Heart right ventricle (tissue), 16 donors: ENCODE results near the gene KIF3A. TPM values are rescaled to one million over a fixed set of nuclear protein-coding genes. Genes with fewer than 3 reads are reported as not detected.
A peak's percentile ranks its signal among the peaks of the same experiment; 100 is the strongest.

Source experiments
- ATAC-seq, 8 donors: fragments of 200-7000 bp; cut with Tn5 transposase; one replicate each; pipeline ENCODE4 v1.9.1; 2020; ENCODE audit warnings: mild to moderate bottlenecking in 8 of 8, moderate library complexity in 8 of 8, moderate number of reproducible peaks in 1 of 8
- DNase-seq, 2 donors: peaks; one replicate each; pipeline ENCODE4 v3.0.0-alpha.2; 2020
- H3K27ac ChIP-seq, 10 donors: fragments of 200-600 bp; sonication (generic) in 2 of 10; one replicate each; pipeline versions ENCODE4 v1.5.0 to v1.8.0; 2020 to 2022; ENCODE audit warnings: mild to moderate bottlenecking in 3 of 10
- H3K27me3 ChIP-seq, 7 donors: fragments of 200-600 bp; one replicate each; pipeline ENCODE4 v1.8.0; 2021 to 2022; ENCODE audit warnings: mild to moderate bottlenecking in 2 of 7
- H3K36me3 ChIP-seq, 9 donors: fragments of 200-600 bp; sonication (generic) in 1 of 9; one replicate each; pipeline versions ENCODE4 v1.5.0 to v1.8.0; 2020 to 2022; ENCODE audit warnings: mild to moderate bottlenecking in 2 of 9
- H3K4me1 ChIP-seq, 9 donors: fragments of 200-600 bp; sonication (generic) in 1 of 9; one replicate each; pipeline versions ENCODE4 v1.5.0 to v1.8.0; 2020 to 2022; ENCODE audit warnings: mild to moderate bottlenecking in 4 of 9
- H3K4me3 ChIP-seq, 10 donors: fragments of 200-600 bp; sonication (generic) in 2 of 10; one replicate each; pipeline versions ENCODE4 v1.5.0 to v1.8.0; 2020 to 2022; ENCODE audit warnings: mild to moderate bottlenecking in 7 of 10, moderate library complexity in 2 of 10
- H3K9me3 ChIP-seq, 11 donors: fragments of 200-600 bp in 10 of 11; sonication (generic) in 2 of 11; one replicate each; pipeline versions ENCODE4 v1.5.0 to v1.8.0; 2013 to 2022; ENCODE audit warnings: mild to moderate bottlenecking in 2 of 11, control low read depth in 1 of 11, moderate library complexity in 1 of 11
- WGBS, 2 donors: extraction: QIAGEN DNeasy Blood & Tissue Kit; methylation state at CpG; one replicate each; pipeline ENCODE4 v1.1.7; 2013; ENCODE audit warnings: inconsistent platforms in 1 of 2; 5-methylcytosine and 5-hydroxymethylcytosine counted together
- intact Hi-C, 10 donors: fragments of 100-400 bp; cut with DNase I; formaldehyde crosslinking; loops; one replicate each; pipeline versions ENCODE4 v1.11.1 to v1.14.2; 2022
- long read RNA-seq, 3 donors: library from polyadenylated mRNA; unstranded; transcript quantifications; one replicate each; pipeline ENCODE4 v2.0.0, GENCODE V29; 2020 to 2021
- polyA plus RNA-seq, 2 donors: library from polyadenylated mRNA; stranded (reverse); fragments of 200-250 nt; gene quantifications; one replicate each; pipeline ENCODE4 v1.2.3, GENCODE V29; 2013
- total RNA-seq, 10 donors: library from RNA; stranded (reverse); fragmentation: NEBNext Ultra II Directional in 3 of 10; extraction: Animal tissue kit (Norgen Biotek cat#: 25700) in 3 of 10; gene quantifications; one replicate each; pipeline versions ENCODE4 v1.2.1 to v1.2.4, GENCODE V29; 2021 to 2023
- TF ChIP-seq, protein P1 (sequence below), 9 donors: fragments of 200-600 bp; sonication (generic) in 2 of 9; IDR thresholded peaks; one replicate each; pipeline versions ENCODE4 v1.5.0 to v1.8.0; 2021 to 2022; ENCODE audit warnings: antibody characterized with exemption in 9 of 9, mild to moderate bottlenecking in 5 of 9, moderate library complexity in 1 of 9
- donor health status: Arrhythmogenic right ventricular cardiomyopathy.
- donor health status: ischemic (EF 13 %, LVEDD 7.1; RV severe dilation, severe dysfunction).
- donor health status: healthy with polysubstance abuse.
- donor health status: DM: no; HTN: yes; CAD: no.
- donor health status: DM: no; HTN: no; CAD: no.
- donor health status: ischemic (EF 25% LVEDD 6.9; RV normal size, moderate dysfunction).
- donor health status: ischemic (EF 25% LVEDD 5.7; RV mildly dilated, moderate dysfunction).
- donor health status: healthy.
- donor health status: DM: yes; HTN: yes; CAD: no.
- donor health status: Ischemic cardiomyopathy.
- donor health status: ischemic (EF 35%, LVEDD 5.7; RV mildly dilated, moderate dysfunction).
- donor health status: nonischemic (EF 11% LVEDD 7.7; RV severe dilation, severe dysfunction).
- donor health status: DM: yes; HTN: yes; CAD: no.
- donor health status: PGD.
- donor health status: ischemic (EF 29% LVEDD 5.4; RV normal size, mild dysfunction).
- donor health status: nonischemic (EF 23%, LVEDD 6.1; RV moderate dilation, normal function).

KIF3A gene
- total RNA-seq: 10 to 100 TPM; 10.1 to 18.6 (median 13.1) TPM
- polyA plus RNA-seq: 10 to 100 TPM in 1 of 2 donors, 1 to 10 TPM in 1; 2.2 to 10.0 TPM
- long read RNA-seq, donor 1, partial matches to known transcripts: 1 of 5 reads
- long read RNA-seq, donor 1, other reads (novel, unspliced or antisense): 4 of 5 reads
- long read RNA-seq, donor 2, partial matches to known transcripts: 4 of 7 reads
- long read RNA-seq, donor 2, other reads (novel, unspliced or antisense): 3 of 7 reads
- long read RNA-seq, donor 3, partial matches to known transcripts: 17 of 24 reads
- long read RNA-seq, donor 3, other reads (novel, unspliced or antisense): 7 of 24 reads

DNA sequence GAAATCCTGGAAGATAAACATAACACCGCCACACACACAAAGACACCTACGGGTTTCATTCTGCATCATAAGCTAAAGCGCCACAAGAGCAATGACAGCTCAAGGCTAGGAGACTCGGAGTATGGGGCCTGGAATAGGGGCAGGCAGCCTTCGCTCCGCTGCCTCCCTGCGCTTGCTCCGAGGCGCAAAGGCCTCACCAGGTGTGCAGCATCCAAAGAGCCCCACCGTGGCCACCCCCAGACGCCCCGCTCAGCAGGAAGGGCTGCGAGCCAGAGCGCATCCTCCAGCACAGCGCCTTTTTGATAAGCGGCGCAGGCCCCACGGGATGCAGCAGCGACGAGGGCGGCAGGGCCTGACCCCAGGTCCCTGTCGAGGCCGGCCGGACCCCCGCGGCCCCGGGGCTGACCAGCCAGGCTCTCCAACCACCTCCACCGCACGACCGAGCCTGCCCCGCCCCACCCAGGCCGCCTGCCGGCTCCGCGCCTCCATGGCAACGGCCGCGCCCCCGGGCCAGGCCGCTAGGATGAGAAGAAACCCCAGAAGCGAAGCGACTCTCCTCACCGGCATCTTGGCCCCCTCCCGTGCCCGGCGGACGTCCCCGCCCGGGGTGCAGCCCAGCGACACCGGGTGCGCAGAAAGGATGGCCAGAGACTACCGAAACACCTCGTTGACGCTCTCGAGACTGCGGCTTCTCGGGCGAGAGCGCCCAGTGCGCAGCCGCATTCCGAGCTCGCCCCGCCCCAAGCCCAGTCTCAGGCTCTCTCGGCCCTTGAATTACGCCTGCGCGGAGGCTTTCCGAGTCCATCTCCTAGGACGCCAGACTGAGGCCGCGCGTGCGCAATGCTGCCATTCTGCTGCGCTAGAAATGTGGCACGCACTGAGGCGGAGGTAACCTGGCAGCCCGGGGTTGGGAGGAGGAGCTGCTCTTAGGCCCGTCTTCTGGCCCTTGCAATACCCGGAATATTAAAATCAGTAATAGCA is at the start of gene KIF3A:
Gene KIF3A (minus strand): TSS at position 694 of the 981 bp plus-strand sequence. CDS start 127 bp downstream, at position 567.
- H3K27me3 ChIP-seq: peaks cover 0 to 11% (median 0%) of the 10 kb centered on the region in 7 donors
- DNase-seq: peak; percentile 95 to 99
- TF ChIP-seq, protein P1, sequence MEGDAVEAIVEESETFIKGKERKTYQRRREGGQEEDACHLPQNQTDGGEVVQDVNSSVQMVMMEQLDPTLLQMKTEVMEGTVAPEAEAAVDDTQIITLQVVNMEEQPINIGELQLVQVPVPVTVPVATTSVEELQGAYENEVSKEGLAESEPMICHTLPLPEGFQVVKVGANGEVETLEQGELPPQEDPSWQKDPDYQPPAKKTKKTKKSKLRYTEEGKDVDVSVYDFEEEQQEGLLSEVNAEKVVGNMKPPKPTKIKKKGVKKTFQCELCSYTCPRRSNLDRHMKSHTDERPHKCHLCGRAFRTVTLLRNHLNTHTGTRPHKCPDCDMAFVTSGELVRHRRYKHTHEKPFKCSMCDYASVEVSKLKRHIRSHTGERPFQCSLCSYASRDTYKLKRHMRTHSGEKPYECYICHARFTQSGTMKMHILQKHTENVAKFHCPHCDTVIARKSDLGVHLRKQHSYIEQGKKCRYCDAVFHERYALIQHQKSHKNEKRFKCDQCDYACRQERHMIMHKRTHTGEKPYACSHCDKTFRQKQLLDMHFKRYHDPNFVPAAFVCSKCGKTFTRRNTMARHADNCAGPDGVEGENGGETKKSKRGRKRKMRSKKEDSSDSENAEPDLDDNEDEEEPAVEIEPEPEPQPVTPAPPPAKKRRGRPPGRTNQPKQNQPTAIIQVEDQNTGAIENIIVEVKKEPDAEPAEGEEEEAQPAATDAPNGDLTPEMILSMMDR (IDR thresholded peaks at IDR 0.05): peak in 2 of 9 donors; percentile 26 to 35
- H3K27ac ChIP-seq: peak within 1 kb of the TSS in 9 of 10 donors; percentile 50 to 82 (median 72)
- peaks cover 0 to 21% (median 0%) of the 10 kb centered on the region in 9 donors for H3K36me3 ChIP-seq
- H3K9me3 ChIP-seq: no peaks in the 10 kb centered on the region
- WGBS, 2 donors: 1% methylated on average over 81 of the region's 81 CpGs
- peak; percentile 99 to 100 (median 100) for ATAC-seq
- peaks cover 0 to 21% (median 17%) of the 10 kb centered on the region in 9 donors for H3K4me1 ChIP-seq
- intact Hi-C loops: loop anchor here in 3 of 10 donors (5.0 kb wide), 3 partner anchors 35 to 85 kb away; partner anchors contain the start of gene SEPTIN8 (in 1 of the 3)
- H3K4me3 ChIP-seq: peak within 1 kb of the TSS; percentile 63 to 99 (median 84)

DNA sequence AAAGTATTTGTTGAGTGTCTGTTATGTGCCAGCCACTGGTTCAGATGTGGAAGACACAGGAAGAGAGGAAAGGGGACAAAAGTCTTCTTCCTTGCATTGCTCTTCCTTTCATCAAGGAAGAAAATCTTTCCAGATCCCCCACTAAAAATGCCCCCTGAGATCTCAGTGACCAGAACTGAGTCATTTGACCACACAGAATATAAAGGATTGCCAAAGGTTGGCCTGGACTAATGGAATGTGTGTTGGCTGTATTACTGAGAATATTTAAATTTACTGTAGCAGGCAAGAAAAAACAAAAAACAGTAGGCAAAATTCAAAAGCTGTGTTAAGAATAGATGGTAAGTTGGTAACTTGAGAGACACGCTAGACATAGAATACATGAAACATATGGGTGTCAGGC is 49.7 kb upstream of the KIF3A start:
- DNase-seq: no peak
- intact Hi-C loops: no loop called here
- H3K27ac ChIP-seq: no peak overlapping the region
- no peaks in the 10 kb centered on the region for H3K9me3 ChIP-seq
- ATAC-seq: no peak
- peaks cover 0 to 12% (median 0%) of the 10 kb centered on the region in 9 donors for H3K4me1 ChIP-seq
- 94 to 96% methylated on average over 1 of the region's 1 CpG for WGBS, 2 donors
- H3K4me3 ChIP-seq: no peak overlapping the region
- TF ChIP-seq, protein P1 (IDR thresholded peaks at IDR 0.05): no peak
- no peaks in the 10 kb centered on the region for H3K27me3 ChIP-seq
- H3K36me3 ChIP-seq: no peaks in the 10 kb centered on the region

GRCh38 chr5:132785864-132786263 is 48.5 kb upstream of the KIF3A start:
- TF ChIP-seq, protein P1 (IDR thresholded peaks at IDR 0.05): no peak
- Histone ChIP-seq H3K27ac (no peak overlapping the region), H3K27me3 (no peaks in the 10 kb centered on the region), H3K4me3 (no peak overlapping the region), H3K4me1 (peaks cover 0 to 18% (median 0%) of the 10 kb centered on the region in 9 donors), H3K36me3 (no peaks in the 10 kb centered on the region), H3K9me3 (no peaks in the 10 kb centered on the region)
- DNase-seq: no peak
- 95 to 96% methylated on average over 4 of the region's 4 CpGs for WGBS, 2 donors
- ATAC-seq: no peak
- intact Hi-C loops: no loop called here

GRCh38 chr5:132785365-132785764 is 48.0 kb upstream of the KIF3A start:
- H3K27ac ChIP-seq: no peak overlapping the region
- no peak for ATAC-seq
- intact Hi-C loops: no loop called here
- H3K36me3 ChIP-seq: no peaks in the 10 kb centered on the region
- no peak for DNase-seq
- H3K4me3 ChIP-seq: no peak overlapping the region
- H3K9me3 ChIP-seq: no peaks in the 10 kb centered on the region
- 44 to 52% methylated on average over 5 of the region's 5 CpGs for WGBS, 2 donors
- TF ChIP-seq, protein P1 (IDR thresholded peaks at IDR 0.05): no peak
- peaks cover 0 to 4% (median 0%) of the 10 kb centered on the region in 7 donors for H3K27me3 ChIP-seq
- H3K4me1 ChIP-seq: peaks cover 0 to 18% (median 0%) of the 10 kb centered on the region in 9 donors
